GM21515 (cell line): Measurements from ENCODE around the gene PNMA1.

Experiments
- ATAC-seq: cut with Tn5 transposase; IDR thresholded peaks from one replicate; pipeline ENCODE4 v1.9.1; 2021; ENCODE audit not compliant: unreplicated experiment

PNMA1 gene

GRCh38 chr14:73678698-73679097 lies 35.5 kb downstream of the PNMA1 start:
- ATAC-seq = no peak

GRCh38 chr14:73674986-73675385 lies 39.2 kb downstream of the PNMA1 start:
- no peak for ATAC-seq

- ATAC-seq = no peak
Observed at GRCh38 chr14:73667854-73668253, 46.3 kb downstream of the PNMA1 start.

GRCh38 chr14:73666583-73666982 lies 47.6 kb downstream of the PNMA1 start:
- ATAC-seq = no peak

- ATAC-seq = no peak
Observed at GRCh38 chr14:73665130-73665529, 49.1 kb downstream of the PNMA1 start.

GRCh38 chr14:73663548-73664212 lies 50.5 kb downstream of the PNMA1 start:
- no peak for ATAC-seq

GRCh38 chr14:73662487-73662943 lies 51.7 kb downstream of the PNMA1 start:
- no peak for ATAC-seq

GRCh38 chr14:73661872-73662271 lies 52.3 kb downstream of the PNMA1 start:
- ATAC-seq = no peak
